Epithelial cell of esophagus (primary cell): ENCODE measurements around the gene OLFM2.
"Not testable (repeated sequence)": the region's sequence is repeated elsewhere in the genome, so short reads cannot be mapped to it uniquely, and the experiment has no call there.

Source experiments
- DNase-seq: peaks from one replicate; pipeline ENCODE4 v3.0.0; 2010; ENCODE audit warnings: low read depth
- H3K4me3 ChIP-seq: 2 replicates; pipeline ENCODE4 v1.5.1; 2011; ENCODE audit warnings: mild to moderate bottlenecking, low read length, control low read depth
- TF ChIP-seq, protein P1 (sequence below): IDR thresholded peaks from 2 replicates; pipeline ENCODE4 v1.5.1; 2011; ENCODE audit warnings: low read depth, mild to moderate bottlenecking, low read length, control low read depth, inconsistent platforms; ENCODE audit not compliant: insufficient read depth; ENCODE audit errors: missing control alignments

Gene OLFM2

DNA sequence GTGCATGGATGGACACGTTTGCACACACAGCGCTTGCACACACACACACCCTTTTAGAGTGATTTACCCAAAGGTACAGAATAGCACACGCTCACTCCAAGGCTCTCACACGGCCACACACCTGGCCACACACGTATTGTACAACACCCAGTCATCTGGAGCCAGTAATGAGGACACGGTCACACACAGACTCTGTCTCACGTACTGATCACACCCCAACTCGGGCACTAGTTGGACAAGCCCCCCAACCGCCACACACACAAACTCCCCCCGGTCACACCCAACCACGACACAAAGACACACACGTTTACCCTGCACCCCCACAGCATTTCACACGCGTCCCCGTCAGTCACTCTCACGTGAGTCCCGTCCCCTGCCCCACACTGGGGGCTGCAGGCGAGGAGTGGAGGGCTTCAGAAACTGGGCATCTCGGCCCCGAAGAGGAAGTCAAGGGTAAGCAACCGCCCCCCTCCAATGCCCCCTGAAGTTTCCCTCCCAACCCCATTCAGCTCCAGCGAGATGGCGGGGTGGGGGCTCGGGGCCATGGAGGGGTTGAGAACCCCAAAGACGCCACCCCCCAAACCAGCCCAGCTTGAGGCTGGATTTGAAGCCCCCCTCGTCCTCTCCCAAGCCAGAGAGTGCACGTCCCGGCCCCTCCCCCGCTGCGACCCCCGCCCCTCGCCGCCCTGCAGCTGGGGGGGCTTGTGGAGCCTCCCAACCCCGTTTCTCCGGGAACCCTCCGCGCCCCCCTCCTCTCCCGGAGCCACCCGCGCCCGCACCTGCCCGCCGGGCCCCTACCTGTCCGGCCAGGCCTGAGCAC, 599 bp downstream of the OLFM2 start:
- H3K4me3 ChIP-seq: peak overlapping the region; percentile 37
- TF ChIP-seq, protein P1, sequence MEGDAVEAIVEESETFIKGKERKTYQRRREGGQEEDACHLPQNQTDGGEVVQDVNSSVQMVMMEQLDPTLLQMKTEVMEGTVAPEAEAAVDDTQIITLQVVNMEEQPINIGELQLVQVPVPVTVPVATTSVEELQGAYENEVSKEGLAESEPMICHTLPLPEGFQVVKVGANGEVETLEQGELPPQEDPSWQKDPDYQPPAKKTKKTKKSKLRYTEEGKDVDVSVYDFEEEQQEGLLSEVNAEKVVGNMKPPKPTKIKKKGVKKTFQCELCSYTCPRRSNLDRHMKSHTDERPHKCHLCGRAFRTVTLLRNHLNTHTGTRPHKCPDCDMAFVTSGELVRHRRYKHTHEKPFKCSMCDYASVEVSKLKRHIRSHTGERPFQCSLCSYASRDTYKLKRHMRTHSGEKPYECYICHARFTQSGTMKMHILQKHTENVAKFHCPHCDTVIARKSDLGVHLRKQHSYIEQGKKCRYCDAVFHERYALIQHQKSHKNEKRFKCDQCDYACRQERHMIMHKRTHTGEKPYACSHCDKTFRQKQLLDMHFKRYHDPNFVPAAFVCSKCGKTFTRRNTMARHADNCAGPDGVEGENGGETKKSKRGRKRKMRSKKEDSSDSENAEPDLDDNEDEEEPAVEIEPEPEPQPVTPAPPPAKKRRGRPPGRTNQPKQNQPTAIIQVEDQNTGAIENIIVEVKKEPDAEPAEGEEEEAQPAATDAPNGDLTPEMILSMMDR: no peak
- DNase-seq: no peak

DNA sequence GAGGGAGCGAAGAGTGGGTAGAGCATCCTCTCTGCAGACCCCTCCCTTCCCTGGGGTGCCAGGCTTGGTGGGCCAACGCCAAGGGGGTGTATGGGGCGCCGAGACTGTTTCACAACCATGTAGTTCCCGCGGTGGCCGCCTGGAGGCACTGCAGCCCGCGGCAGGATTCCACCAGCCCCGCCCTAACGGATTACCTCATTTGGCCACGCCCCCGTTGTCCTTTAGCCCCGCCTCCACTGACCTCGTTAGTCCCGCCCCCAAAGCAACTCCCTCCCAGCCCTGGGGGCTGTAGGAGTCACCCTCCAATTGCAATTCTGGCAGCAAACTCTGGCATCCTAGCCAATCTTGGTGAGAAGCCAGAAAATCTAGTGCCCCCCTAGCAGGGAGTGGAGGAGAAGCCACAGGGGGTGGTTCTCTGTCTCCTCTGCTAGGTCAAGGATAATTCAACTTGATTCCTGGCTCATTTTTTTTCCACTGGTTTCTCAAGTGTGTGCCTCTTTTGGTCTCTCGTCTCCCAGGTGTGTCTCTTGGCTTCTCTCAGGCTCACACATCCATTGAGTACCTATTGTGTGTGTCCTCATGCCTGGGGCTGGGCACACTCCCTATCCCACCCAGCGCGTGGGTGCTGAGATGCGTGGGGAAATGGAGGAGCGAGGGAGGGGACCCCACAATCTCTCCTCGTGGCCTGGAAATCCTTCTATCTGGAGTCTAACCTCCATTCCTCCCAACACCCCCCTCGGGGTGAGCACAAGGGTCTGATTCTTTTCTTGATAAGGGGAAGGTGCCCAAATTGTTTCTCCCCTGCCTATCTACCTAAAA, 2.0 kb downstream of the OLFM2 start:
- no peak overlapping the region for H3K4me3 ChIP-seq
- DNase-seq: peak; percentile 76
- TF ChIP-seq, protein P1: peak; percentile 75

DNA sequence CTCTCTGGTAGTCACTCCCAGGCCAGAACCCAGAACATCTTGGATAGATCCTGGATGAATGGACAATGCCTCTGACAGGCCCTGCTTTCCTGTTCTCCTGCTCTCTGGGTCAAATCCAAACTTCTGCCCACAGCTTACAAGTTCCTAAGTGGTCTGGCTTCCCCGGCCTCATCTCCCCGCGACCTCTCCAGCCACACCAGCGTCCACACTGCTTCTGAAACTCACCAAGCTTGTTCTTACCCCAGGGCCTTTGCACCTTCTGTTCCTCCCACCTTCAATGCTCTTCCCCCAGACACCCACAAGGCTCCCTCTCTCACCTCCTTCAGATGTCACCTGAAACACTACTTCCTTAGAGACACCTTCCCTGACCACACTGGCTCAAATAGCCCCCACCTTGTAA, 3.5 kb downstream of the OLFM2 start:
- DNase-seq: no peak

DNA sequence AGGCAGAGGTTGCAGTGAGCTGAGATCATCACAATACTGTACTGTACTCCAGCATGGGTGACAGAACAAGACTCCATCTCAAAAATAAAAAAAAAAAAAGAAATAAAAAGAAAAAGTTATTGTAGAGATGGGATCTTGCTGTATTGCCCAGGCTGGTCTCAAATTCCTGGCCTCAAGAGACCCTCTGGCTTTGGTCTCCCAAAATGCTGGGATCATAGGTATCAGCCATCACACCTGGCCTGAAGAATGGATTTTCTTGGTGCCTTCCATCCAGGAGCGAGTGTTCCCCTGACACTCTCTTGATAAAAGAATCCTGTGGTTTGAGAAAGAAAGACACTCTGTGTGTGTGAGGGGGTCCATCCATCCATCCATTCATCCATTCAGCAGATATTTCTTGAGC, 4.7 kb downstream of the OLFM2 start:
- TF ChIP-seq, protein P1: no peak
- DNase-seq: no peak

More for the DNA sequence above, 3.5 kb downstream of the OLFM2 start:
- TF ChIP-seq, protein P1: no peak
- H3K4me3 ChIP-seq: no peak overlapping the region

DNA sequence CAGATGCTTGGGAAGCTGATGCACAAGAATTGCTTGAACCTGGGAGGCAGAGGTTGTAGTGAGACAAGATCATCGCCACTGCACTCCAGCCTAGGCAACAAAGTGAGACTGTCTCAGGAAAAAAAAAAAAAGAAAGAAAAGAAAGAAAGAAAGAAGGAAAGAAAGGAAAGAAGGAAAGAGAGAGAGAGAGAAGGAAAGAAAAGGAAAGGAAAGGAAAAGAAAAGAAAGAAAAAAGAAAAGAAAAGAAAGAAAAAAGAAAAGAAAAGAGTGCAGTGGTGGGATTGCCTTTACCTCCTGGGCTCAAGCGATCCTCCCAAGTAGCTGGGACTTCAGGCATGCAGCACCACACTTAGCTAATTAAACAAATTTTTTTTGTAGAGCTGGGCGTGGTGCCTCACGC, 12.9 kb downstream of the OLFM2 start:
- no peak for DNase-seq
- H3K4me3 ChIP-seq: no peak overlapping the region
- TF ChIP-seq, protein P1: no peak

More for the DNA sequence above, 4.7 kb downstream of the OLFM2 start:
- no peak overlapping the region for H3K4me3 ChIP-seq

DNA sequence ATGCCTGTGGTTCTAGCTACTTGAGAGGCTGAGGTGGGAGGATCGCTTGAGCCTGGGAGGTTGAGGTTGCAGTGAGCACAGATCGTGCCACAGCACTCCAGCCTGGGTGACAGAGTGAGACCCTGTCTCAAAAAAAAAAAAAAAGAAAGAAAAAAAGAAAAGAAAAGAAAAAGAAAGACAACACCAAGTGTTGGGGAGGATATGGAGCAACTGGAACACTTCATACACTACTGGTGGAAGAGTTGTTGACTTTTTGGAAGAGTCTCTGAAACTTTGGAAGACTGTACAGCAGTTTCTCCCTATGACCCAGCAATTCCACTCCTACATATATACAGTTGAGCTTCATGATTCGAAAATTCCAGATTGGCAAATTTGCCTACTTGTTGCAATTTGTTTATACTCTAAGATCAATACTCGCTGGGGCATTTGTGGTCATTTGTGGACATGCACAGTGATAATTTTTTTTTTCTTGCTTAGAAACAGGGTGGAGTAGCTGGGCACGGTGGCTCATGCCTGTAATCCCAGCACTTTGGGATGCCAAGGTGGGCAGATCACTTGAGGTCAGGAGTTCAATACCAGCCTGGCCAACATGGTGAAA, 13.4 kb downstream of the OLFM2 start:
- not testable (repeated sequence) for DNase-seq, H3K4me3 ChIP-seq

DNA sequence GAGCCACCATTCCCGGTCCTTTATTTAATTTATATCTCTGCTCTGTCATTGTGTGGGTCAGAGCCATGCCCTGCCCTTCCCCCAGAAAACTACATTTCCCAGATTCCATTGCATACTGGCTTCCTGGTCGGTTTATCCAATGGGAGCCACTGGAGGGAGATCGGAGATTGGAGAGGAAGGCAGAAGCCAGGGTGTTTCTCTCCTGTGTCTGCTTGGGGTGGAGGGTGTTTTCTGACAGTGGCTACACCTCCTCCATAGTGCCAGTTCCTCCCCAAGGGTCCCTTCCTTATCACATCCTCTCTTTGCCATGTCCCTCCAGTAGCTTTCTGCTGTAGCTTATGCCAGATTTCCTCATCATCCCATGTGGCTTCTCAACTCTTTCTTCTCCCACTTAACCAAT, 19.0 kb downstream of the OLFM2 start:
- TF ChIP-seq, protein P1: no peak
- H3K4me3 ChIP-seq: no peak overlapping the region
- DNase-seq: peak; percentile 53
